ENCODE measurements around the gene EXOSC2. TPM values are rescaled to one million over a fixed set of nuclear protein-coding genes. Genes with fewer than 3 reads are reported as not detected.

EXOSC2 gene
- total RNA-seq, 1 donor from 2014 or later: 75.5 TPM

DNA sequence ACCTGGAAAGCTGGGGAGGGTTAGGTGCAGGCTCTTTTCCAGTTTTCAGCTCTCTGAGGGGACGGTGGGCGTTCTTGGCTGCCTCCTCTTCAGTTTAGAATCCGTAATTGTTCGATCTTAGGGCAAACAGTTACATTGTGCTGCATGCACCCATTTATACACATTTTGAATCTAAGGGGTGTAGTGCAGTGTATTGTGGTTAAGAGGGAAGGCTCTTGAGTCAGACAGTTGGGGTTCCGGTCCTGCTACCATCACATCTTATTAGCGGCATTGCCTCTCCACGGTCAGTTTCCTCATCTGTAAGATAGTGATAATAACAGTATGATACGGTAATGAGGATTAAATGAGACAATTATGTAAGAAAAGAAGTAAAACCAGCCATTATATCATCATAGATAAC is 625 bp downstream of the EXOSC2 start:
- Histone ChIP-seq H3K36me3 (no peaks in the 10 kb centered on the region), H3K27ac (no peak overlapping the region), H3K9me3 (ENCODE audit: low read depth) (no peaks in the 10 kb centered on the region), H3K79me2 (ENCODE audit: low read depth) (peaks cover 53% of the 10 kb centered on the region), H4K20me1 (ENCODE audit: low read depth) (peaks cover 41% of the 10 kb centered on the region), H3K4me1 (peaks cover 36% of the 10 kb centered on the region), H3K4me3 (peak overlapping the region; percentile 81), H2AFZ (replicated peaks) (peak overlapping the region; percentile 47), H3K27me3 (no peaks in the 10 kb centered on the region), H3K9ac (peak overlapping the region; percentile 85), H3K4me2 (peak overlapping the region; percentile 94), H3F3A (ENCODE audit: low read depth) (peaks cover 47% of the 10 kb centered on the region)
- Mint-ChIP-seq H3K36me3 (peaks cover 28% of the 10 kb centered on the region), H3K27me3 (ENCODE audit: insufficient read depth, low read depth) (peaks cover 9% of the 10 kb centered on the region), H3K4me3 (peak overlapping the region; percentile 97), H3K4me1 (peaks cover 44% of the 10 kb centered on the region), H3K27ac (peak overlapping the region; percentile 67), H3K9me3 (no peaks in the 10 kb centered on the region)
- TF ChIP-seq EZH2phosphoT487 (IDR thresholded peaks at IDR 0.05) (no peak), EZH2 (IDR thresholded peaks at IDR 0.05) (no peak)
- TF ChIP-seq, protein P1, sequence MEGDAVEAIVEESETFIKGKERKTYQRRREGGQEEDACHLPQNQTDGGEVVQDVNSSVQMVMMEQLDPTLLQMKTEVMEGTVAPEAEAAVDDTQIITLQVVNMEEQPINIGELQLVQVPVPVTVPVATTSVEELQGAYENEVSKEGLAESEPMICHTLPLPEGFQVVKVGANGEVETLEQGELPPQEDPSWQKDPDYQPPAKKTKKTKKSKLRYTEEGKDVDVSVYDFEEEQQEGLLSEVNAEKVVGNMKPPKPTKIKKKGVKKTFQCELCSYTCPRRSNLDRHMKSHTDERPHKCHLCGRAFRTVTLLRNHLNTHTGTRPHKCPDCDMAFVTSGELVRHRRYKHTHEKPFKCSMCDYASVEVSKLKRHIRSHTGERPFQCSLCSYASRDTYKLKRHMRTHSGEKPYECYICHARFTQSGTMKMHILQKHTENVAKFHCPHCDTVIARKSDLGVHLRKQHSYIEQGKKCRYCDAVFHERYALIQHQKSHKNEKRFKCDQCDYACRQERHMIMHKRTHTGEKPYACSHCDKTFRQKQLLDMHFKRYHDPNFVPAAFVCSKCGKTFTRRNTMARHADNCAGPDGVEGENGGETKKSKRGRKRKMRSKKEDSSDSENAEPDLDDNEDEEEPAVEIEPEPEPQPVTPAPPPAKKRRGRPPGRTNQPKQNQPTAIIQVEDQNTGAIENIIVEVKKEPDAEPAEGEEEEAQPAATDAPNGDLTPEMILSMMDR (IDR thresholded peaks at IDR 0.05): no peak
- no peak for DNase-seq (ENCODE audit: low spot score)

DNA sequence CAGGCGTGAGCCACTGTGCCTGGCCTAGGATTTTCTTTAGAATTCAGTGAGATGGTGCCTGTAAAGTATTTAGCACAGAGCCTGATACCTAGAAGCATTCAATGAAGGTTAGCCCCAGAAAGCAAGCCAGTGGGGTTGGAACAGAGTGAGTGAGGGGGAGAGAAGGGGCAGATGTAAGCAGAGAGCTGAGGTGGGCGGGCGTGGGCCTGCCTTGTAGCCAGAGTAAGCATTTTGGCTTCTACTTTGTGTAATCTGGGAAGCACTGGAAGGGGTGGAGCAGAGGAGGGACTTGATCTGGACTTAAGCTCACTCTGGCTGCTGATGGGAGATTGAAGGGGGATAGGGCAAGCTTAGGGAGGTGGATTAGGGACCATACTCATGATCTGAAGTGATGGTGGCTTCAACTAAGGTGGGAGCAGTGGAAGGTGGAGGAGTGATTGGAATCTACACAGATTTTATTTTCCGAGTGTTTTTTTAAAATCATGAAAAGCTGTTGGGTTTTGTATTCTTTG is 2.6 kb downstream of the EXOSC2 start:
- peaks cover 32% of the 10 kb centered on the region for H3K4me1 Mint-ChIP-seq
- no peaks in the 10 kb centered on the region for H3K36me3 ChIP-seq

DNA sequence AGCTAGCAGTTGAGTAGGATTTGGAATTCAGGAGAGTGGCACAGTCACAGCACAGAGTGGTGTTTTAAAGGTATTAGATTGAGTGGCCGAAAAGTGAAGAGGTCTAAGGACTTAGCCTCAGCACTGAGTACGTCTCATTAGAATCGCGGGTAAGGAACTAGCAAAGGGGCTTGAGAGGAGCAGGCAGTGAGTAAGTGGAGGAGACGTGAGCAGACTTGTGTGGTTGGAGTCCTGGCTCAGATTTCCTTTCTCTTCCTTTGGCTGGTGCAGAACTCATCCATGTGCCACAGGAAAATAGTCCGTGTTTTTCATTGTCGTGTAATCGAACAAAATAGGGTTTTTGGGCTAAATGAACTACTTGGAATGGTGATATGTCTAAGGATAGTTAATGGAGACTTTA is 3.4 kb downstream of the EXOSC2 start:
- H3K4me1 Mint-ChIP-seq: peaks cover 27% of the 10 kb centered on the region
- Histone ChIP-seq H3K27ac (no peak overlapping the region), H3K36me3 (peaks cover 4% of the 10 kb centered on the region), H3F3A (ENCODE audit: low read depth) (peaks cover 41% of the 10 kb centered on the region), H2AFZ (replicated peaks) (no peak overlapping the region), H3K27me3 (no peaks in the 10 kb centered on the region), H3K9ac (no peak overlapping the region), H3K4me1 (peaks cover 20% of the 10 kb centered on the region), H4K20me1 (ENCODE audit: low read depth) (peaks cover 54% of the 10 kb centered on the region), H3K4me3 (no peak overlapping the region), H3K9me3 (ENCODE audit: low read depth) (no peaks in the 10 kb centered on the region), H3K79me2 (ENCODE audit: low read depth) (peaks cover 62% of the 10 kb centered on the region), H3K4me2 (no peak overlapping the region)
- H3K27me3 Mint-ChIP-seq (ENCODE audit: insufficient read depth, low read depth): peaks cover 4% of the 10 kb centered on the region
- DNase-seq (ENCODE audit: low spot score): no peak
- H3K9me3 Mint-ChIP-seq: no peaks in the 10 kb centered on the region
- H3K36me3 Mint-ChIP-seq: peaks cover 36% of the 10 kb centered on the region
- no peak overlapping the region for H3K27ac Mint-ChIP-seq
- no peak overlapping the region for H3K4me3 Mint-ChIP-seq
- TF ChIP-seq EZH2phosphoT487 (IDR thresholded peaks at IDR 0.05): no peak

More for the DNA sequence above, 2.6 kb downstream of the EXOSC2 start:
- TF ChIP-seq, protein P1 (IDR thresholded peaks at IDR 0.05): no peak
- no peak for TF ChIP-seq EZH2 (IDR thresholded peaks at IDR 0.05)
- no peak for TF ChIP-seq EZH2phosphoT487 (IDR thresholded peaks at IDR 0.05)
- no peaks in the 10 kb centered on the region for H3K9me3 ChIP-seq (ENCODE audit: low read depth)
- Mint-ChIP-seq H3K36me3 (peaks cover 30% of the 10 kb centered on the region), H3K9me3 (no peaks in the 10 kb centered on the region), H3K27me3 (ENCODE audit: insufficient read depth, low read depth) (peaks cover 6% of the 10 kb centered on the region), H3K4me3 (no peak overlapping the region), H3K27ac (no peak overlapping the region)
- H3K27me3 ChIP-seq: no peaks in the 10 kb centered on the region
- no peak overlapping the region for H2AFZ ChIP-seq (replicated peaks)
- no peak overlapping the region for H3K9ac ChIP-seq
- no peak for DNase-seq (ENCODE audit: low spot score)
- H3K4me3 ChIP-seq: no peak overlapping the region
- peaks cover 20% of the 10 kb centered on the region for H3K4me1 ChIP-seq
- peaks cover 54% of the 10 kb centered on the region for H3K79me2 ChIP-seq (ENCODE audit: low read depth)
- peaks cover 48% of the 10 kb centered on the region for H3F3A ChIP-seq (ENCODE audit: low read depth)
- H4K20me1 ChIP-seq (ENCODE audit: low read depth): peaks cover 47% of the 10 kb centered on the region
- no peak overlapping the region for H3K27ac ChIP-seq
- H3K4me2 ChIP-seq: no peak overlapping the region

DNA sequence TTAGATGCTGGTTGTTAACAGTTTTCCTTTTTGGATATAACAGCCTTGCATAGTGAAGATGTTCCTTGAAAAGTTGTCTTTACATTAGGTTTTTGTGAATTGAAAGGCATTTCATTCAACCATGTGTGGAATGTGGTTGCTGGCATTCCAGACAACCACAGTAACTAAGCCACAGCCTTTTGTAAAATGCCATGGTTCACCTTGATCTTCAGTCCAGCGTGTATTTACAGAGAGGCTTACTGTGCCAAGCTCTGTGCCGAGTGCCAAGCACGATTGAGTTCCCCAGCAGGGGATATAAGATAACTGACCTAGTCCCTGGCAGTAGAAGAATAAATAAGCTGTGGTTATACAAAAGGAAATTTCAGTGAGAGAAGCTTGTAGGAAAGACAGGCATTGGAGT is 4.9 kb downstream of the EXOSC2 start:
- H3K36me3 Mint-ChIP-seq: peaks cover 46% of the 10 kb centered on the region
- H3K27me3 ChIP-seq: no peaks in the 10 kb centered on the region
- DNase-seq (ENCODE audit: low spot score): no peak
- H3K4me3 ChIP-seq: no peak overlapping the region
- no peak overlapping the region for H3K27ac Mint-ChIP-seq
- no peaks in the 10 kb centered on the region for H3K9me3 Mint-ChIP-seq
- peaks cover 77% of the 10 kb centered on the region for H3K79me2 ChIP-seq (ENCODE audit: low read depth)
- no peak overlapping the region for H3K4me2 ChIP-seq
- H4K20me1 ChIP-seq (ENCODE audit: low read depth): peaks cover 56% of the 10 kb centered on the region
- no peak overlapping the region for H3K4me3 Mint-ChIP-seq
- H3K27ac ChIP-seq: no peak overlapping the region
- peaks cover 16% of the 10 kb centered on the region for H3K36me3 ChIP-seq
- no peak overlapping the region for H2AFZ ChIP-seq (replicated peaks)
- peaks cover 14% of the 10 kb centered on the region for H3K4me1 Mint-ChIP-seq
- H3K9me3 ChIP-seq (ENCODE audit: low read depth): no peaks in the 10 kb centered on the region
- peaks cover 39% of the 10 kb centered on the region for H3F3A ChIP-seq (ENCODE audit: low read depth)
- peaks cover 12% of the 10 kb centered on the region for H3K4me1 ChIP-seq
- H3K27me3 Mint-ChIP-seq (ENCODE audit: insufficient read depth, low read depth): peaks cover 4% of the 10 kb centered on the region
- TF ChIP-seq, protein P1 (IDR thresholded peaks at IDR 0.05): no peak
- TF ChIP-seq EZH2phosphoT487 (IDR thresholded peaks at IDR 0.05) (no peak), EZH2 (IDR thresholded peaks at IDR 0.05) (no peak)
- no peak overlapping the region for H3K9ac ChIP-seq
